Measurements from ENCODE around the gene DNAJC8. TPM values are rescaled to one million over a fixed set of nuclear protein-coding genes. Genes with fewer than 3 reads are reported as not detected.
A peak's percentile ranks its signal among the peaks of the same experiment; 100 is the strongest.

Gene DNAJC8
- total RNA-seq, 1 experiment from 2014 or later, result 127 TPM

DNA sequence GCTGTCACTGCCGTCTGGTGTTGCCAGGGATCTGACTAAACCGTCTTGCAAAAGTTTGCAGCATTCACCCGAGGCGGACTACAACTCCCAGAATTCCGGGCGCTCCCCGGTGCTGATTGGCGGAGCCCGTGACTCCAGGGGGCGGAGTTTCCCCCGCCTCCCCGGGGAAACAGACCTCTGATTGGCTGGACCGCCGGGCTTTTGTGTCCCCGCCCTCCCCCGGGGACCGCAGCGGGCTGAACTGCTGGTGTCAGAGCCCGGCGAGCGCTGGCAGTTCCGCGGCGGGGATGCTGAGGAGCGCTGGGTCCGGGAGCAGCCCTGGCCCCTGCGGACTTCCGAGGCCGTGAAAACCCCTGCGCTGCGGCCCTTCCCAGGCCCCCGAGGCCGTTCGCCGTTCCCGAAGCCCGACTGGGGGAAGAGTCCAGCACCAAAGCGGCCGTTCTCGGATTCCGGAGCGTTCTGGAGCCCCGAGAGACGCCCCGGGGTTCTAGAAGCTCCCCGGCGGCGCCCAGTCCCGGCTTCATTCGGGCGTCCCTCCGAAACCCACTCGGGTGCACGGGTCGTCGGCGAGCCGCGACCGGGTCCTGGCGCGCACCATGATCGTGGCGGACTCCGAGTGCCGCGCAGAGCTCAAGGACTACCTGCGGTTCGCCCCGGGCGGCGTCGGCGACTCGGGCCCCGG lies 26.6 kb upstream of the DNAJC8 start, which contains the start of gene SESN2:
SESN2 (plus strand) TSS at position 267 of the 682 bp plus-strand sequence; CDS start at position 597, 330 bp downstream.
- H3K4me1 ChIP-seq (ENCODE audit: control insufficient read depth, insufficient read depth, low read length), result peaks cover 30% of the 10 kb centered on the region
- TSS peak; percentile 67 for BruUV-seq (replicated peaks)
- H3K27ac ChIP-seq (ENCODE audit: low read length), result peak within 1 kb of the TSS; percentile 88
- ATAC-seq (peak; percentile 94), DNase-seq (ENCODE audit: low read depth, low spot score) (peak; percentile 100)
- intact Hi-C loops (cut with micrococcal nuclease; ENCODE audit: unreplicated experiment) (no loop called here), in situ Hi-C loops (cut with HindIII; ENCODE audit: low pct_unique_long_range_greater_than_20kb, low sequenced_read_pairs) (loop anchor here (10.0 kb wide), 1 partner anchor 85 kb away; no protein-coding TSS in a partner anchor)
- H3K27me3 ChIP-seq (ENCODE audit: control insufficient read depth, insufficient read depth, low read length), result no peaks in the 10 kb centered on the region
- TF ChIP-seq, protein P1, sequence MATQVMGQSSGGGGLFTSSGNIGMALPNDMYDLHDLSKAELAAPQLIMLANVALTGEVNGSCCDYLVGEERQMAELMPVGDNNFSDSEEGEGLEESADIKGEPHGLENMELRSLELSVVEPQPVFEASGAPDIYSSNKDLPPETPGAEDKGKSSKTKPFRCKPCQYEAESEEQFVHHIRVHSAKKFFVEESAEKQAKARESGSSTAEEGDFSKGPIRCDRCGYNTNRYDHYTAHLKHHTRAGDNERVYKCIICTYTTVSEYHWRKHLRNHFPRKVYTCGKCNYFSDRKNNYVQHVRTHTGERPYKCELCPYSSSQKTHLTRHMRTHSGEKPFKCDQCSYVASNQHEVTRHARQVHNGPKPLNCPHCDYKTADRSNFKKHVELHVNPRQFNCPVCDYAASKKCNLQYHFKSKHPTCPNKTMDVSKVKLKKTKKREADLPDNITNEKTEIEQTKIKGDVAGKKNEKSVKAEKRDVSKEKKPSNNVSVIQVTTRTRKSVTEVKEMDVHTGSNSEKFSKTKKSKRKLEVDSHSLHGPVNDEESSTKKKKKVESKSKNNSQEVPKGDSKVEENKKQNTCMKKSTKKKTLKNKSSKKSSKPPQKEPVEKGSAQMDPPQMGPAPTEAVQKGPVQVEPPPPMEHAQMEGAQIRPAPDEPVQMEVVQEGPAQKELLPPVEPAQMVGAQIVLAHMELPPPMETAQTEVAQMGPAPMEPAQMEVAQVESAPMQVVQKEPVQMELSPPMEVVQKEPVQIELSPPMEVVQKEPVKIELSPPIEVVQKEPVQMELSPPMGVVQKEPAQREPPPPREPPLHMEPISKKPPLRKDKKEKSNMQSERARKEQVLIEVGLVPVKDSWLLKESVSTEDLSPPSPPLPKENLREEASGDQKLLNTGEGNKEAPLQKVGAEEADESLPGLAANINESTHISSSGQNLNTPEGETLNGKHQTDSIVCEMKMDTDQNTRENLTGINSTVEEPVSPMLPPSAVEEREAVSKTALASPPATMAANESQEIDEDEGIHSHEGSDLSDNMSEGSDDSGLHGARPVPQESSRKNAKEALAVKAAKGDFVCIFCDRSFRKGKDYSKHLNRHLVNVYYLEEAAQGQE (IDR thresholded peaks at IDR 0.05; ENCODE audit: insufficient read depth in 1 of 2, low read depth in 2 of 2, low read length in 1 of 2), result no peak
- TF ChIP-seq POLR2AphosphoS5 (IDR thresholded peaks at IDR 0.05; ENCODE audit: low read depth, low read length) (peak; percentile 93), SIN3A (IDR thresholded peaks at IDR 0.05; ENCODE audit: borderline replicate concordance, insufficient read depth, low read depth, low read length) (peak; percentile 96; the same call in 1 of the 2 replicates)
- TF ChIP-seq, protein P2, sequence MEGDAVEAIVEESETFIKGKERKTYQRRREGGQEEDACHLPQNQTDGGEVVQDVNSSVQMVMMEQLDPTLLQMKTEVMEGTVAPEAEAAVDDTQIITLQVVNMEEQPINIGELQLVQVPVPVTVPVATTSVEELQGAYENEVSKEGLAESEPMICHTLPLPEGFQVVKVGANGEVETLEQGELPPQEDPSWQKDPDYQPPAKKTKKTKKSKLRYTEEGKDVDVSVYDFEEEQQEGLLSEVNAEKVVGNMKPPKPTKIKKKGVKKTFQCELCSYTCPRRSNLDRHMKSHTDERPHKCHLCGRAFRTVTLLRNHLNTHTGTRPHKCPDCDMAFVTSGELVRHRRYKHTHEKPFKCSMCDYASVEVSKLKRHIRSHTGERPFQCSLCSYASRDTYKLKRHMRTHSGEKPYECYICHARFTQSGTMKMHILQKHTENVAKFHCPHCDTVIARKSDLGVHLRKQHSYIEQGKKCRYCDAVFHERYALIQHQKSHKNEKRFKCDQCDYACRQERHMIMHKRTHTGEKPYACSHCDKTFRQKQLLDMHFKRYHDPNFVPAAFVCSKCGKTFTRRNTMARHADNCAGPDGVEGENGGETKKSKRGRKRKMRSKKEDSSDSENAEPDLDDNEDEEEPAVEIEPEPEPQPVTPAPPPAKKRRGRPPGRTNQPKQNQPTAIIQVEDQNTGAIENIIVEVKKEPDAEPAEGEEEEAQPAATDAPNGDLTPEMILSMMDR (IDR thresholded peaks at IDR 0.05), result no peak
- peak within 1 kb of the TSS; percentile 80 to 98 for H3K4me3 ChIP-seq (ENCODE audit: low read depth in 2 of 2, low read length in 2 of 2)
- ChIA-PET POLR2A (interaction anchor here (0.6 kb wide), 2 partner anchors 16 to 33 kb away, joined by 4 read pairs; no protein-coding TSS in a partner anchor), CTCF (interaction anchor here (1.9 kb wide), 1 partner anchor 101 kb away, joined by 6 read pairs; no protein-coding TSS in a partner anchor)
- no peaks in the 10 kb centered on the region for H3K36me3 ChIP-seq (ENCODE audit: control insufficient read depth, insufficient read depth, low read length)
- H3K9me3 ChIP-seq (ENCODE audit: control insufficient read depth, insufficient read depth, low read depth, low read length), result no peaks in the 10 kb centered on the region

DNA sequence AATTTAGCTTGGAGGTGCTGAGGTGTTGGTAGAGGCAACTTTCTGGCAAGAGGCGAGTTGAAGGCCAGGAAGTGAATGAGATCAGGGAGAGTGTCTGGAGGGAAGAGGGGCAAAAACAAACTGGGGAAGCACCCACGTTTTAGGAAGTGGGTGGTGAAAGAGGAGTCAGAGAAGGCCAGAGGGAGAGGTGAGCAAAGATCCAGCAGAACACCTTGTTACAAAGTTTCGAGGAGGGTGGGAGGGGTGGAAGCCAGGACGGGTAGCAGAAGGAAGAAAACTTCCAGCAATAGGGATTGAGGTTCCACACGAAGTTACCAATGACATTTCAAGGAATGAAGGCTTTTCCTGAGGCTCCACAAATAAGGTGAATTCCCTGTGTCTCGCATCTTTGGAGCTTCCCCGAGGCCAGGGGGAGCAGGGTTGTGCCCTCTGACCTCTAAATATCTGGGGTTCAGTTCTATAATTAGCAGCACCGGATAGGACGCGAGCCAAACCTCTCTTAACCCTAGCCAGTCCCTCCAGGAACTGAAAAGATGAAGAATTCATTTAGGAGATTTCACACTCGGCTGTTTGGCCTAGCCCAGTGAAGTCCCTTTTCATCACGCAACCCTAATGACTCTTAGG lies 25.9 kb upstream of the DNAJC8 start:
- ChIA-PET POLR2A (interaction anchor here (0.5 to 0.6 kb wide), 5 partner anchors 16 to 318 kb away, joined by 3 to 7 read pairs (median 3); no protein-coding TSS in a partner anchor), CTCF (interaction anchor here (1.4 kb wide), 1 partner anchor 10 kb away, joined by 10 read pairs; no protein-coding TSS in a partner anchor)
- intact Hi-C loops (cut with micrococcal nuclease; ENCODE audit: unreplicated experiment), result no loop called here
- Histone ChIP-seq H3K4me3 (ENCODE audit: low read depth in 2 of 2, low read length in 2 of 2) (peak overlapping the region; percentile 80 to 98), H3K4me1 (ENCODE audit: control insufficient read depth, insufficient read depth, low read length) (peaks cover 26% of the 10 kb centered on the region), H3K27ac (ENCODE audit: low read length) (peak overlapping the region; percentile 88), H3K27me3 (ENCODE audit: control insufficient read depth, insufficient read depth, low read length) (no peaks in the 10 kb centered on the region), H3K9me3 (ENCODE audit: control insufficient read depth, insufficient read depth, low read depth, low read length) (no peaks in the 10 kb centered on the region), H3K36me3 (ENCODE audit: control insufficient read depth, insufficient read depth, low read length) (no peaks in the 10 kb centered on the region)
- TSS peak; percentile 92 for BruUV-seq (replicated peaks)
- TF ChIP-seq, protein P1 (IDR thresholded peaks at IDR 0.05; ENCODE audit: insufficient read depth in 1 of 2, low read depth in 2 of 2, low read length in 1 of 2), result no peak
- no peak for TF ChIP-seq SIN3A (IDR thresholded peaks at IDR 0.05; ENCODE audit: borderline replicate concordance, insufficient read depth, low read depth, low read length)
- TF ChIP-seq TCF7L2 (IDR thresholded peaks at IDR 0.05; ENCODE audit: low read depth, low read length), result no peak
- TF ChIP-seq POLR2AphosphoS5 (IDR thresholded peaks at IDR 0.05; ENCODE audit: low read depth, low read length), result no peak
- TF ChIP-seq, protein P2 (IDR thresholded peaks at IDR 0.05), result no peak
- DNase-seq (ENCODE audit: low read depth, low spot score) (no peak), ATAC-seq (peak; percentile 24; the same call in 1 of the 2 replicates)
- in situ Hi-C loops (cut with HindIII; ENCODE audit: low pct_unique_long_range_greater_than_20kb, low sequenced_read_pairs), result loop anchor here (10.0 kb wide), 1 partner anchor 86 kb away; no protein-coding TSS in a partner anchor

Measured in Panc1 (cell line).